ENCODE results near the gene CCZ1B.
"Not testable (repeated sequence)": the region's sequence is repeated elsewhere in the genome, so short reads cannot be mapped to it uniquely, and the experiment has no call there.

The CCZ1B gene

DNA sequence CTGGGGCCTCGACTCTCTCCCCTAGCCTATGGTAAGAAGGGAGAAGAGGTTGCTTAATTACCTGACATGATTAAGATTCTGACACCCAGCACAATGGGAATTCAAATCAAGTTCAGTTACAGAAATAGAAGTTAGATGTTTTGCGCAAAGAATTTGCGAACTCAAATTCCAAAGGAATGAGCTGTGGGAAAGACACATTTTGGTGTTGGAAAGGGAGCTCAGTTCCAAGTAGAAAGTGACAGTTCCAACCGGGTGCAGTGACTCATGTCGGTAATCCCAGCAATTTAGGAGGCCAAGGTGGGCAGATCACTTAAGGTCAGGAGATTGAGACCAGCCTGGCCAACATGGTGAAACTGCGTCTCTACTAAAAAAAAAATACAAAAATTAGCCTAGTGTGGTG, 4.0 kb upstream of the CCZ1B start:
- DNase-seq = not testable (repeated sequence)

DNA sequence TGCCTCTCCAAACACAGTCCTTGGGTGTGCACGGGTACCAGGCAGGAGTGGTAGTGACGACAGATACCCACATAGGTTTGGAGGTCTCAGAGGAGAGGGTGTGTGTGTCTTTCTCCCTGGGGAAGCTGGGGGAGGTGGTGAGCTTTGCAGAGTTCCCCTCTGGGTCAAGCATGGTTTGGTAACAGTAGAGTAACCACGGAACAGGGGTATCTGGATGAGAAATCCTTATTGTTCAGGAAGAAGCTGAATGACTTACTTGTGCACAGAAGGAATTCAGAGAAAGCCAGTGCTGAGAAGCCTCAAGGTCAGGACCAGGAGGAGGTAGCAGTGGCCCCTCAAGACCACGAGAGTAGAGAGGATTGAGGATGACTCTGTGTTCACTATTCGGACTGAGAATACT, 3.5 kb upstream of the CCZ1B start:
- not testable (repeated sequence) for DNase-seq

DNA sequence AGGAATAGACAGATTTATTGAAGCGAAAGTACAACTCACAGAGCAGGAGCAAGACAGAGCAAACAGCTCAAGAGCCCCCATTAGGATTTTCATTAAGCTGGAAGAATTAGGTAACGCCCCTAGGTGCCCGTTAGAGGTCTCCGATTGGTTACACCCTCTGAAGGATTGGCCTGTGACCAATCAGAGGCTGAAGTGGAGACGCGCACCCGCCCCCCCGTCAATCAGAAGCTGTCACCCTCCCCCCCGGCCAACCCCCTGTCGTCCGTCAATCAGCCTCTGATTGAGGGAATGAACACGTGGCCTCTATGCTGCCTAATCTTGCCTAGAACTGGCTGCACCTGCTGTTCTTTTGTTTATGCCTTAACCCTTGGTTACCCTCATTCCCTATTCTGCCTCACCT, 1.1 kb upstream of the CCZ1B start:
- DNase-seq = peak; percentile 83

DNA sequence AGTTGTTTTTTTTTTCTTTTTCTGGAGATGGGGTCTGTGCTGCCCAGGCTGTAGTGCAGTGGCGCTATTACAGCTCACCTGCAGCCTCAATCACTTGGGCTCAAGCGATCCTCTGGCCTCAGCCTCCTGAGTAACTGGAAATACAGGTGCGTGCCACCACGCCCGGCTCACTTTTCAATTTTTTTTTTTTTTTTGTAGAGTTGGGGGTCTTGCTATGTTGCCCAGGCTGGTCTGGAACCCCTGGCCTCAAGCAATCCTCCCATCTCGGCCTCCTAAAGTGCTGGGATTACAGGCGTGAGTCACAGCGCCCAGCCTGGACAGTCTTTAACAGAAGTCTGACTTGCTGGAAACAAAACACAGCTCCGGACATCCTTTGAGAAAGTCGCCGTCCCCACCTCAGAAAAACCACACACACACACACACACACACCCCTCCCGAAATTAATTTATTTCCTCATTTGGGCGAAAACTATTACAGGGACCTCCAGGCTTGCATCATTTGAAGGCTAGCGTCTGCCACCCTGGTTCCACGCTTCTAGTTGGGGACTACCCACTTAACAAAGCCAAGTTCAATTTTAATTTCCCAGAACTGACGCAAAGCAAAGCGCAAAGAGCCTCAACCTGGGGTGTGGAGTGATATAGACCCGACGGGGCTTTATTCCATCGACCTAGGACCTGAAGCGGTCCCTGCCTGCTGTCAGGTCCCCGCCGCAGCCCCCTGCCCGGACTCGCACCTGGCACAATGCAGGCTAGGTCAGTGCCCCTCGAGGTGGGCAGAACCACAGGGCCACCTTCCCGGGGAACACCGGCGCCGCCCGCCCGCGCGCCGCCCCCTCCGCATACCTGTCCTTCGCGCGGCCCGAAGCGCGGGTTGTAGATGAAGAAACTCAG, 594 bp downstream of the CCZ1B start:
- DNase-seq = not testable (repeated sequence)

DNA sequence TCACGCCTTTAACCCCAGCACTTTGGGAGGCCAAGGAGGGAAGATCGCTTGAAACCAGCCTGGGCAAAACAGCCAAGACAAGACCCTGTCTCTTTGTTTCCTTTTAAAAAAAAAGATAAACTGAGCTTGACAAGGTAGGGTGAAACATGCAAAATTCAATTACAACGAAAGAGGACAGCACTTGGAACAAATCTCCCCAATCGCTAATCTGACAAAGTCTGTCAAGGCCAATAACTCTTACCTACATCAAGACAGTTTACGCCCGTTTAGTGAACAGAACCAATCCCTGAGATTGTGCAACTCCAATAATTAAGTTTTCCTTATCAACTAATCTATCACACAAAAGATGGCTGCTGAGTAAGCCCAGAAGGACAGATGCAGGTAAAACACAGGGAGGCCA, 4.5 kb downstream of the CCZ1B start:
- not testable (repeated sequence) for DNase-seq

DNA sequence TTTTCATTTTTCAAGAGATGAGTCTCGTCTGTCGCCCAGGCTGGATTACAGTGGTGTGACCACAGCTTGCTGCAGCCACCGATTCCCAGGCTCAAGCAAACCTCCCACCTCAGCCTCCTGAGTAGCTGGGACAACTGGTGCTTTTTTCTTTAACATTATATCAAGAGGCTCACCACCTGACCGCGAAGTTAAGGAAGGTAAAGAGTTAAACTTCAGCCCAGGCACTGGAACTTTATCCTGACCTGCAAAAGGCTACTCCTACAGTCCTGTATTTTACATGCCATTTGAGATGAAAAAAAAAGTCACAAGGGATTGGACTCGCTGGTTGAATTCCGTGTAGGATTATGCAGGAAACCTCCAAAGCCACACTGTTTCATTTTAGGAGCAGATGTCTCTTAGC, 10.6 kb downstream of the CCZ1B start:
- not testable (repeated sequence) for DNase-seq

DNA sequence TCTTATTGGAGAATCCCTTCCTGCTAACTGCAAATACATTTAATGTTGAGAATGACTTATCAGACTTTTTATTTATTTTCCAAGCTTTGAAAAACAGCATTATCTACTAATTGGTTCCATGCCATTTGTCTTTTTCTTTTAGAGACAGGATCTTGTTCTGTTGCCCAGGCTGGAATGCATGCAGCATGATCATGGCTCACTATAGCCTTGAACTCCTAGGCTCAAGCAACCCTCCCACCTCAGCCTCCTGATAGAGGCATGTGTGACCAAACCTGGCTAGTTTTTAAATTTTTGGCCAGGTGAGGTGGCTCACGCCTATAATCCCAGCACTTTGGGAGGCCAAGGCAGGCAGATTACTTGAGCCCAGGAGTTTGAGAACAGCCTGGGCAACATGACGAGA, 13.1 kb downstream of the CCZ1B start:
- DNase-seq = not testable (repeated sequence)

DNA sequence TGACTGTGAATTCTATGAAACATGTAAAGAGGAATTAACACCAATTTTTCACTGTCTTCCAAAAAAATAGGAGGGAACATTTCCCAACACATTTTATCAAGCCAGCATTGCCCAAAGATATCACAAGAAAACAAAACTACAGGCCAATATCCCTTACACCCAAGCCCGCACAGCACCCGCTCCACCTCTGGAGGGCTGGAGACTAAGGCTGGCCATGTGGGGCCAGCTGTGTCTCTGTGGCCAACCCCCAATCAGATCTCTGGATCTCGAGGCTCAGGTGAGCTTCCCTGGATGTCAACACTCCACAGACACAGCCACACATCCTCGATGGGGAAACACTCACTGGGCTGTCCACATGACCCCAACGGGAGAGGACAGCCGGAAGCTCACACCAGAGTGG, 18.1 kb downstream of the CCZ1B start:
- DNase-seq = not testable (repeated sequence)

DNA sequence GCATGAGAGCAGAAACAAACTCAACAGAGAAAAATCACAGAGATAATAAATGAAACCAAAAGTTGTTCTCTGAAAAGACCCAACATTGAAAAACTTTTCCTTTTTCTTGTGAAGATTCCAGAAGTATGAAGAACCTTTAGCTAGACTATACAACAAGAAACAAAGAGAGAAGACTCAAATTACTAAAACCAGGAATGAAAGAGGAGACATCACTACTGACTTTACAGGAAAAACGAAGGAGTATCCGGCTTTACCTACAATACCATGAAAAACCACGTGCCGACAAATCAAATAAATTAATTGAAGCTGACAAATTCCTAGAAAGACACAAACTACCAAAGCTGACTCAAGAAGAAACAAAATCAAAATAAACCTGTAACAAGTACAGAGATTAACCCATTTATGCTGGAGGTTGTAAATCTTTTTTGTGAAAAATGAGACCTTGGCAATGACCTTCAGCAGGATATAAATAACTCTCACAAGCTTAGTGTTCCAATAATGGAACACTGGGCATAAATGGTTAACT, 18.6 kb downstream of the CCZ1B start:
- not testable (repeated sequence) for DNase-seq

DNA sequence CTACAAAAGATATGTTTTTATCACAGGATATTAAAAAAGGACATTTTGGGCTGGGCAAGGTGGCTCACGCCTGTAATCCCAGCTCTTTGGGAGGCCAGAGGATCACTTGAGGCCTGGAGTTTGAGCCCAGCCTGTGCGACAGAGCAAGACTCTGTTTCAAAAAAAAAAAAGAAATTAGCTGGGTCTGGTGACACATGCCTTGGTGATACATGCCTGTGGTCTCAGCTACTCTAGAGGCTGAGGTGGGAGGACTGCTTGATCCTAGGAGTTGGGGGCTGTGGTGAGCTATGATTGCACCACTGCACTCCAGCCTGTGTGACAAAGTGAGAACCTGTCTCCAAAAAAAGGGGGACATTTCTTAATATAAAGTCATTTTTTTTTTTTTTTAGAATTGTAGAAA, 25.7 kb downstream of the CCZ1B start:
- not testable (repeated sequence) for DNase-seq

DNA sequence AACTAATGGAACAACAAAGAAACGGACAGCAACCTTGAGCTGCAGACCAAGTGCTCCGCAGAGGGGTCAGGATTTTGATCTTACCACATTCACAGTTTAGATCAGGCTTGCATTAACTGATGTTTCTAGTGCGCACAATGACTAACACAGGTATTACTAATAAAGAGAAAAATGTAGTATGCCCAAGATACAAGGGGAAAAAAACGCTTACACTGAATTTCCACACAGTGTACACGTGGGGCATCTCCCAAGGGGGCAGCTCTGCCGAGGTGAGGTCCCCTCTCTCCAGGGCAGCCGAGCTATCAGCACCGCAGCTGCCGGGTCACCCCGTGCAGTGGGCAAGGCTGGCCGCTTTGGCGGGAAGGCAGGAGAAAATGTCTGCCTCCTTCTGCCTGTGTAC, 26.2 kb downstream of the CCZ1B start:
- DNase-seq = not testable (repeated sequence)

DNA sequence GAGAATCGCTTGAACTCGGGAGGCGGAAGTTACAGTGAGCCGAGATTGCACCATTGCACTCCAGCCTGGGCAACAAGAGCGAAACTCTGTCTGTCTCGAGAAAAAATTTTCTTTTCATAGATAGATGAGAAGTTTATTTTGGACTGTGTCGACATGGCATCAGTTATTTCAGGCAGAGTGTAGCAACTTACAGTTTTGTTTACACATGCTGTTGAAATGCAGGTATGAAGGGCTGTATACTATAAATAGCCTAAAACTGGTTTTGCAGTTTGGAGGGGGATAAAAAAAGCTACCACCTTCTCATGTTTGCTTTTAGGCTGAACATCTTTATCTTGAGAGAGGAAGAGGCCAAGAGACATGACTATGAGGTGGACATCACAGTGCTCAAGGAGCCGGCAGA, 28.0 kb downstream of the CCZ1B start:
- not testable (repeated sequence) for DNase-seq

DNA sequence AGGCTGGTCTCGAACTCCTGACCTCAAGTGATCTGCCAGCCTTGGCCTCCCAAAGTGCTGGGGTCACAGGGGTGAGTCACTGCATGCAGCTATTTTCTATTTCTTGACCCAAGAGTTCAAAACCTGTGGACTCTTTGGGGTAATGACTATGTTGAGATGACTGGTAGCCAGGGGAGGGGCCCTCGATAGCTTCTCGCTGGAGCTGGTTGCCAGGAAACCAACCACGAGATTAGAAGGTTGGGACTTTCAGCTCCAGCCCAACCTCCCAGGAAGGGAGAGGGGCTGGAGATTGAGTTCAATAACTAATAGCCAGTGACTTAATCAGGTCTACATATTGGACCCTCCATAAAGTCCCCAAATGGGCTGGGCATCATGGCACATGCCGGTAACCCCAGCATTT, 28.9 kb downstream of the CCZ1B start:
- DNase-seq = not testable (repeated sequence)

DNA sequence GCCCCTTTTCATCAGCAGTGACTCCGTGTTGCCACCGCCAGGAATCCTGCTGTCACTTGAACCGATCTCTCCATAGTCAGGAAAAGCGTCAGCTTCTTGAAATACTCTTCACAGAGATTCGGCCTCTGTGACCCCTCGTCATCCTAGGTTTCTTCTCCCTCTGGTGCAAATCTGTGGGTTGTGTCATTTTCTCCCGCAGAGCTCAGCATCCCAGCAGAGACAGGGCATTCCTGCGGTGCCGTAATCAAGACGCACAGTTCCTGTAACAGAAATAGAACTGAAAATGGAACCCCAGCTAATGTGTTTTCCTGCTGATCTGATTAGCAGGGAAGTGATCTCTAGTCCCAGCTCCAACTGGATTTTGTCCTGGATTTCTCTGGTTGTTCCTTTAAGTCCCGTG, 31.8 kb downstream of the CCZ1B start:
- DNase-seq = not testable (repeated sequence)

DNA sequence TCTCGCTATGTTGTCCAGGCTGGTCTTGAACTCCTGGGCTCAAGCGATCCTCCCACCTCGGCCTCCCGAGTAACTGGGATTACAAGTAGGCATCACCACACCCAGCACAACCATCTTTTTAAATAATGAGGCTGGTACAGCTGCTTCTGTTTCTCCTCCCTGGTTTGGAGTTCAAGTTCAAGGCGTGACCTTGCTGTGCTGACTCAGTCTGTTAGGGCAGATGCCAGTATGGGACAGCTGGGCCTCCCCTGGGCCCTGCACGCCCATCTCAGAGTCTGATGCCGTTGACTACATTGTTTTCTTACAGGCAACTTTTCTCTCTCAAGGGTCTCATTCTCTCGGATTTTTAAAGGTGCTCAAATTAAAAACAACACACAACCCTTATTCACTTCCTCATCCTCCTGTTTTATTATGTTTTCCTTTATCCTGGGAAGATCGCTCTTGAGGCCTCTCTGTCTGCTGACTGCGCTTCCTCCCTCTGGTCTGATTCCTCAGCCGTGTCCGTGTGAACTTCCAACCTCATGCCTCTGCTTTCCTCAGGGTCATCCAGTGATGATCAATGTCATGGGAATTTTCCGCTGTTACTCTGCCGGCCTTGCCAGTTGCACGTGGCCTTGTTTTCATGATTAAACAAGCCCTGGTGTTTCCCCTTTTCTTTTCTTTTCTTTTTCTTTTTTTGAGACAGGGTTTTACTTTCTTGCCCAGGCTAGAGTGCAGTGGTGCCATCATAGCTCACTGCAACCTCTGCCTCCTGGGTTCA, 33.8 kb downstream of the CCZ1B start:
- not testable (repeated sequence) for DNase-seq

DNA sequence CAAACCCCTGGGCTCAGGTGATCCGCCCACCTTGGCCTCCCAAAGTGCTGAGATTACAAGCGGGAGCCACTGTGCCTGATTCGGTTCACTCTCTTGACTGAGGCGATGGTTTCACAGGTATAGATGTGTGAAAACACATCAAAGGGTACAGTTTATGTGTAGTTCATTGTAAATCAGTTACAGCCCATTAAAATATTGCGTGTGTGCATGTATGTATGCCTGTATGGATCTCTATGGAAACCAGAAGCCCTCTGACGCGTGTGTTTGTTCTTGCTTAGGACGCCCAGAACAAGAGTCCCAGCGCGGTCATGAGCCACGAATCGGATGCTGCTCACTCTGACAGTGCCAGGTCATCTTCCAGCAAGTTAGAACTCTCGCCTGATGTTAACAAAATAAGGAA, 36.7 kb downstream of the CCZ1B start:
- not testable (repeated sequence) for DNase-seq

DNA sequence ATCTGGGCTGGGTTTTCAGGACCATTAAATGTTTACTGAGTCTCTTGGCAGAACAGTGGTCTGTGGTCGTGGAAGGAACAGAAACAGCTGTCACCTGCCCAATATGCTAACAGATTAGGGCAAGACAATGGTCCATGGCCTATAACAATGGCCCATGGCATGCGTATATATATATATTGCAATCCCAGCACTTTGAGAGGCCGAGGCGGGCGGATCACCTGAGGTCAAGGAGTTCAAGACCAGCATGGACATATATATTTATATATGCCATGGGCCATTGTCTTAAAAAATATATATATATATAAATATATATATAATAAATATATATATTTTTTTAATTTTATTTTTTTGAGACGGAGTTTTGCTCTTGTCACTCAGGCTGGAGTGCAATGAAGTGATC, 44.5 kb downstream of the CCZ1B start:
- not testable (repeated sequence) for DNase-seq

DNA sequence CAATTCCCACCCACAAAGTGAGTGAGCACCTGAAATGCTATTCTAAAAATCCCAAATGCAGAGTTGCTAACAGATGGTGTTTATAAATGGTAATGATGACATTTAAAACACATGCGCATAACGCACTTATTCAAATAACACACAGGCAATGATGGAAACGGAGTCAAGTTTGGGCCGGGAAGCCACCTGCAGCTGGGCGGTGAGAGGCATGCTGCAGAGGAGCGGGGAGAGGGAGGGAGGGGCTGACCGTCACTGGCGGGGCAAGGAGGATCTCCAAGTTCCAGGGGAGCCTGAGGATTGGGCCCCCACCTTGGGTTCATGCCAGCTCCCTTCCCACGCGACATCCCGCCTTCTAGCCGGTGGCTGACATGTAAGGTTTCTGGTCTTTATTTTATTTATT, 64.9 kb downstream of the CCZ1B start:
- not testable (repeated sequence) for DNase-seq

DNA sequence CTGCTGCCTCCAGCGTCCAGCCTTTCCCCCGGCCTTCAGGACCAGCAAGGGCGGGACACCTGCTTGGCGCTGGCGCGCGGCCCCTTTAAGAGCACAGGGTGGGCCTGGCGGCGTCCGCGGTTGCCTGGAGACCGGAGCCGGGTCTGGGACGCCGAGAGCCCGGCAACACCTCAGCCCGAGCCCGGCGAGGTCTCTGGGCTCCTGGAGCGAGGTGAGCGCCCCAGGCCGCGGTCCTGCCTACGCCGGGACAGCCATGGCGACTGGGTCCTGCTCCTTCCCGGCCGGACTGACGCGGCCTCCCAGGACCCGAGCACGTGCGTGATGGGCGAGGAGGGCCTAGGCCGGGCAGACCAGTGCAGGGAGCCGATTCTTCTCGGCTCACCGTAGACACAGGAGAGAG, 72.1 kb downstream of the CCZ1B start, which contains the start of gene RSPH10B2:
Gene RSPH10B2 (plus strand): TSS at position 140 of the 400 bp plus-strand sequence. CDS start 3,575 bp downstream, outside the sequence.
- DNase-seq = not testable (repeated sequence)

DNA sequence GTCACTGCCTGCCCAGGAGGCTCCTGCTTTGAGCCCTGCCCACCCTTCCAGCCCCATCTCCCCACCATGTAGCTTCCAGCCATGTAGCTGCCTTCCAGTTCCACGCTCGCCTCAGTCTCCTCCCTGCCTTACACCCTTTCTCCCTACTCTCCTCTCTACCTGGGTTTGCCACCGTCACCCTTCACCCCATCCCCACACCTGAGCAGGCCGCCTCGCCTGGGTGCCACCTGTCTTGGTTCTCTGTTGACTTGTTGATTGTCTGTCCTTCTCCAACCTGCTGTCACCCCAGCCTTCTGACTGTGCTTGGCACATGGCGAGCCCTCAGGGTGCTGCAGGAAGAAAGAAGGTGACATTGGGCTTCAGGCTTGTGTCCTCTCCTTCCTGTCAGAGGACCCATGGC, 75.9 kb downstream of the CCZ1B start:
- DNase-seq = not testable (repeated sequence)

DNA sequence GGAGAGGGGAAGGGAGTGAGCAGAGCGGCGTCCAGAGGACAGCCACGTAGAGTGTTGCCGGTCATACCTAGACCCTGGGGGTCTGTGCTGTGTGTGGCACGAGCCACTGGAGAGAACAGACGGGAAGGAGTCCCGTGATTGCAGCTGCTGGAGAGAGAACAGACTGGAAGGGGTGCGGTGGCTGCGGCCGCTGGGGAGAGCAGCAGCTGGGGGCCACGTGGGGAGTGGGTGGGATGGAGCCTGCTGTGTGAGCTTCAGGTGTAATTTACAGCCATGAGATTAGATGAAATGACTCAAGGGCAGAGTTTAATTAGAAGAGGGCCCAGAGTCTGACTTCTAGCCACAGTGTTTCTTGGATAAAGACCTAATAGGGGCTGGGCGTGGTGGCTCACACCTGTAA, 76.7 kb downstream of the CCZ1B start:
- DNase-seq = not testable (repeated sequence)
